Thymus (tissue), 11 donors: ENCODE measurements around the gene C12orf75. TPM values are rescaled to one million over a fixed set of nuclear protein-coding genes. Genes with fewer than 3 reads are reported as not detected.

ENCODE experiments used
- DNase-seq, 9 donors: peaks; one replicate each; pipeline ENCODE4 v3.0.0-alpha.2; 2013; ENCODE audit warnings: low spot score in 9 of 9, low read depth in 6 of 9, missing footprints in 1 of 9
- H3K27ac ChIP-seq, 2 donors: one replicate each; pipeline ENCODE4 v1.5.1; 2013; ENCODE audit warnings: control low read depth in 1 of 2, low read depth in 1 of 2, low read length in 1 of 2, mild to moderate bottlenecking in 1 of 2, moderate library complexity in 1 of 2
- H3K27me3 ChIP-seq, 2 donors: one replicate each; pipeline ENCODE4 v1.5.1; 2013; ENCODE audit warnings: low read length in 1 of 2; ENCODE audit not compliant: control insufficient read depth in 2 of 2, insufficient read depth in 1 of 2
- H3K36me3 ChIP-seq, 2 donors: one replicate each; pipeline ENCODE4 v1.5.1; 2013; ENCODE audit warnings: low read length in 1 of 2, mild to moderate bottlenecking in 1 of 2, moderate library complexity in 1 of 2; ENCODE audit not compliant: control insufficient read depth in 2 of 2, insufficient read depth in 2 of 2
- H3K4me1 ChIP-seq, 2 donors: one replicate each; pipeline ENCODE4 v1.5.1; 2013; ENCODE audit warnings: low read length in 2 of 2; ENCODE audit not compliant: control insufficient read depth in 2 of 2, insufficient read depth in 2 of 2
- H3K4me3 ChIP-seq, 2 donors: one replicate each; pipeline ENCODE4 v1.5.1; 2013; ENCODE audit warnings: low read length in 2 of 2, control low read depth in 1 of 2, mild to moderate bottlenecking in 1 of 2
- H3K9me3 ChIP-seq, 2 donors: one replicate each; pipeline ENCODE4 v1.5.1; 2013; ENCODE audit warnings: low read length in 1 of 2, mild to moderate bottlenecking in 1 of 2; ENCODE audit not compliant: control insufficient read depth in 2 of 2, insufficient read depth in 1 of 2
- WGBS: extraction: QIAGEN DNeasy Blood & Tissue Kit; methylation state at CpG from one replicate; pipeline ENCODE4 v1.1.7; 2013; 5-methylcytosine and 5-hydroxymethylcytosine counted together
- polyA plus RNA-seq: library from polyadenylated mRNA; stranded (reverse); fragments of 200-250 nt; gene quantifications from one replicate; pipeline ENCODE4 v1.2.3, GENCODE V29; 2013
- total RNA-seq: library from RNA; stranded (reverse); fragments of 120-200 nt; gene quantifications from one replicate; pipeline ENCODE4 v1.2.4, GENCODE V29; 2013
- donor health status: healthy.

C12orf75 gene
- total and polyA plus RNA-seq, 2 donors: 30.0 to 42.6 TPM

DNA sequence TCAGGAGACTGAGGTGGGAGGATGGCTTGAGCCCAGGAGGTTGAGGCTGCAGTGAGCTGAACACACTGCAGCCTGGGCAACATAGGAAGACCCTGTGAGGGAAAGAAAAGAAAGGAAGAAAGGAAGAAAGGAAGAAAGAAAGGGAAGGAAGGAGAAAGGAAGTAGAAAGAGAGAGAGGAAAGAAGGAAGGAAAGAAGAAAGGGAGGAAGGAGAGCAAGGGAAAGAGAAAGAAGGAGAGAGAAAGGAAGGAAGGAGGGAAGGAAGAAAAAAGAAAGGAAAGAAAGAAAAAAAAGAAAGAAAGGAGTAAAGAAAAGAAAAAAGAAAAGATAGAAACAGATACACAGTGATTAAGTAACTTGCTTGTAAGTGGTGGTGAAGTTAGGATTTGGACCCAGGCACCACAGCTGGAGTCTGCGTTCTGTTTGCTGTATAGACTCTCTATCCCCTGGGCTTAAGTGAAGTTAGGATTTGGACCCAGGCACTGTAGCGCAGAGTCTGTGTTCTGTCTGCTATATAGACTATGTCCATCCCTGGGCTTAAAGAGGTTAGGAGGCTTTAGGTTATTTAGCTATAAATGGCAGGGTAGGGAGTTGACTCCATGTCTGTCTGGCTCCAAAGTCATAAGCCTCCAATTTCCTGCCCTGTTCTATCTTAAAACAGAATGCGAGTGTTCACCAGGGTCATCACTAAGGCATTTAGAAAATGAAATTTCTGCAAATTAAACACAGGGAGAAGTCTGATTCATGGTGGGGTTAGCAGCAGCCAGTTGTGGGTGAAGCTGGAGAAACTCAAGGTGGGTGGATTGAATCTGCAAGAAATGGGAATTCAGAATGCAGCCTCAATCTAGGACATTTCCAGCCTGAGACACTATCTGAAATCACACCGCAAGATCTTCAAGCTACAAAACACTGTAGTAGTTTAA lies 13.3 kb upstream of the C12orf75 start:
- WGBS: 97% methylated on average over 4 of the region's 4 CpGs
- H3K27ac ChIP-seq: no peak overlapping the region
- no peak overlapping the region for H3K4me3 ChIP-seq
- H3K4me1 ChIP-seq: peaks cover 0 to 2% of the 10 kb centered on the region in 2 donors
- no peak for DNase-seq
- no peaks in the 10 kb centered on the region for H3K36me3 ChIP-seq
- H3K27me3 ChIP-seq: no peaks in the 10 kb centered on the region
- H3K9me3 ChIP-seq: no peaks in the 10 kb centered on the region

DNA sequence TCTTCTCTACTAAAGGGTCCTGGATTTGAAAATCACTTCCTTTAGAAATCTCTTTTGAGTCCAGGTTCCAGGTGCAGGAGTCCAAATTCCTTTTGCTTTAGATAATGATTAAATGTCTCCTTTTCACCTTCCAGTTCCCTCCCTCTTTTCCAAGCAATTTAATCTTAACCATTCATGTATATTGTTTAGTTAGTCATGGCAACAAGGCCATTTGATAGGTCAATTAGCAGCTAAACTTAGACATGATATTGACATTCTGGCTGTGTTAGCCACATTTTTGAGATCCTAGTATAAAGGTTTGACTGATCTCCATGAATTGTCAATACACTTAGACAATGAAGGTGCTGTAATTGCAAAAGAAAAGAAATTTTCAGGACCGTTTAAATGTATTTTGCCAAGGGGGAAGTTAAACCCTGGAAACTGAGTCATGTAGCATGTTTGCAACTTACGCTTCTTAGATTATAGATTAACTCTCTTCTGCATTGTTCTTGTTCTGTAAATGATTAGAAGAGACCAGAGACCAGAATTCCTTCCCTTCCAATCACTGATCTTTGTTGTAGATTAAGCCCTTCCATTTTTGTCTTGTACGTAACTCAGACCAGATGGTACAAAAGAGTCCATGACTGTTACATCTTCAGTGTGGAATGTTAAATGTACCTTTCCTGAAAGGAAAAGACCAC lies 12.4 kb upstream of the C12orf75 start:
- no peak for DNase-seq
- no peaks in the 10 kb centered on the region for H3K27me3 ChIP-seq
- 98% methylated on average over 3 of the region's 3 CpGs for WGBS
- no peaks in the 10 kb centered on the region for H3K36me3 ChIP-seq
- H3K4me3 ChIP-seq: no peak overlapping the region
- H3K9me3 ChIP-seq: no peaks in the 10 kb centered on the region
- H3K4me1 ChIP-seq: peaks cover 0 to 2% of the 10 kb centered on the region in 2 donors
- no peak overlapping the region for H3K27ac ChIP-seq

- H3K27ac ChIP-seq: no peak overlapping the region
- no peaks in the 10 kb centered on the region for H3K9me3 ChIP-seq
- no peaks in the 10 kb centered on the region for H3K36me3 ChIP-seq
- H3K4me1 ChIP-seq: peaks cover 0 to 2% of the 10 kb centered on the region in 2 donors
- H3K27me3 ChIP-seq: no peaks in the 10 kb centered on the region
- WGBS: 98% methylated on average over 2 of the region's 2 CpGs
- DNase-seq: no peak
- no peak overlapping the region for H3K4me3 ChIP-seq
These were observed 11.6 kb upstream of the C12orf75 start for GRCh38 chr12:105318651-105319483.

DNA sequence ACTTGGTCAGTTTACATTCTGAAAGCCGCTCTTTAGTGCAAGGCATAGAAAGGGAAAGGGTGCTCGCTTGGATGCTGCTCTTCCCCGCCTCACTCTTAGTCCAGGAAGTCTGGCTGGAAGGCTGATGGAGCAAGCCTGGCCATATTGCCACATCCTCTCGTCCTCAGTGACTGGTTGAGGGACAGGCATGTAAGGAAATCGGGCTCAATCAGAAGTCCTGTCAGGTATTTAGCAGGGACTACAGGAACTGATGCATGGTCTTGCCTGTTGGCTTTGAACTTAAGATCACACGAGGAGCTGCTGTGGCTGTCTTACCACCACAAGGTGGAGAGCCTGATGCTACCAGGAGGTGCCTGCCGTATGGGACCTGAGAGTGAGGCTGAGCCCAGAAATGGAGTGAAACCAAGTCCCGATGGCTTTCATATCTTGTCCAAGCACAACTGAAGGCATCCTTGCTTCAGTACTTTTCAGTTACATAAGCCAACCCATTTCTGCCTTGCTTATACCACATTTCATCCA lies 10.7 kb upstream of the C12orf75 start:
- Histone ChIP-seq H3K36me3 (no peaks in the 10 kb centered on the region), H3K4me3 (no peak overlapping the region), H3K27ac (no peak overlapping the region), H3K27me3 (no peaks in the 10 kb centered on the region), H3K4me1 (peaks cover 0 to 2% of the 10 kb centered on the region in 2 donors), H3K9me3 (peaks cover 0 to 2% of the 10 kb centered on the region in 2 donors)
- peak in 3 of 9 donors; percentile 24 to 64 (median 36) for DNase-seq
- WGBS: 81% methylated on average over 8 of the region's 8 CpGs

DNA sequence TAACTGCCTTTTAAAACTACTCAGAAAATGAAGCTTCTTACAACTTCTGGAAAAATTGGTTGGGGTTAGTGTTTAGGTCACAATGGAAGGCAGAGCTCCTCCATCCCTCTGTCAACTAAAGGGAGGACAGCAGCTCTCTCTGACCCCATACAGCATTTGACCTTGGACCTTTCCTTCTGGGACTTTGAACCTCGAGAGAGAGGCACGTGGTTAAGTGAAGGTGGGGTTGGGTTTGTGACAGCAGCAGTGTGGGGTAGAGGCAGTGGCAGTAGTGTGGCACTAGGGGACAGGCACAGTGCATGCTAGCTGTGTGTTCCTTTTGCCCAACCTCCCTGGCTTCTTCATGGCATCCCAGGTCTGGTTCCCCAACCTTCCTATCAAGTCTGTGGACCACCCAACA lies 9.4 kb upstream of the C12orf75 start:
- Histone ChIP-seq H3K4me3 (no peak overlapping the region), H3K9me3 (peaks cover 0 to 2% of the 10 kb centered on the region in 2 donors), H3K4me1 (no peaks in the 10 kb centered on the region), H3K27ac (no peak overlapping the region), H3K36me3 (no peaks in the 10 kb centered on the region), H3K27me3 (no peaks in the 10 kb centered on the region)
- WGBS: 32% methylated on average over 2 of the region's 2 CpGs
- DNase-seq: no peak

GRCh38 chr12:105322070-105322469 lies 8.4 kb upstream of the C12orf75 start:
- peaks cover 0 to 2% of the 10 kb centered on the region in 2 donors for H3K9me3 ChIP-seq
- no peaks in the 10 kb centered on the region for H3K36me3 ChIP-seq
- H3K4me3 ChIP-seq: no peak overlapping the region
- 97% methylated on average over 4 of the region's 4 CpGs for WGBS
- H3K27ac ChIP-seq: no peak overlapping the region
- H3K4me1 ChIP-seq: no peaks in the 10 kb centered on the region
- DNase-seq: no peak
- no peaks in the 10 kb centered on the region for H3K27me3 ChIP-seq

- WGBS: 99% methylated on average over 2 of the region's 2 CpGs
- peaks cover 0 to 2% of the 10 kb centered on the region in 2 donors for H3K9me3 ChIP-seq
- H3K4me1 ChIP-seq: no peaks in the 10 kb centered on the region
- H3K27ac ChIP-seq: no peak overlapping the region
- no peak overlapping the region for H3K4me3 ChIP-seq
- H3K36me3 ChIP-seq: no peaks in the 10 kb centered on the region
- no peaks in the 10 kb centered on the region for H3K27me3 ChIP-seq
- no peak for DNase-seq
These were observed 5.8 kb upstream of the C12orf75 start for GRCh38 chr12:105324704-105325103.

DNA sequence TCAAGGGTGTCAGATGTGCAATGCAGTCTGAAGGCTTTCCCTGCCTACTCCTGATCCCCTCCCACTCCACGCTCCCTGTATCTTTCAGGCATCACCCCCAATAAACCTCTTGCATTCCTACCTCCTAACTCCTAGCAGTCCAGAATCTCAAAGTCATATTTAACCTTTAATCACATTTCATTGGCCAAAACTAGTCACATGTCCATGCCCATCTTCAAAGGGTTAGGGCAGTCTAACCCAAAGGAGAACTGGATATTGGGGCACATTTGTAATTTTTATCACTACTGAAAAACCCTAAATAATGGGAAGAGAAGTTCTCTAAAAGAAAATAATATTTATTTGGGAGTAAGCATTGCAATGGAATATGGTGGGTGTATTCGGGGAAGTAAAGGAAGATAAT lies 5.4 kb upstream of the C12orf75 start:
- 95% methylated on average over 2 of the region's 2 CpGs for WGBS
- H3K27me3 ChIP-seq: no peaks in the 10 kb centered on the region
- H3K4me3 ChIP-seq: no peak overlapping the region
- peaks cover 0 to 3% of the 10 kb centered on the region in 2 donors for H3K4me1 ChIP-seq
- peaks cover 0 to 2% of the 10 kb centered on the region in 2 donors for H3K9me3 ChIP-seq
- DNase-seq: no peak
- H3K27ac ChIP-seq: no peak overlapping the region
- H3K36me3 ChIP-seq: no peaks in the 10 kb centered on the region
